HuH-7 (cell line): ENCODE data around the gene PLVAP.

Experiments used
- DNase-seq: peaks from one replicate; pipeline ENCODE4 v3.0.0; 2011; ENCODE audit warnings: low spot score

Gene PLVAP

DNA sequence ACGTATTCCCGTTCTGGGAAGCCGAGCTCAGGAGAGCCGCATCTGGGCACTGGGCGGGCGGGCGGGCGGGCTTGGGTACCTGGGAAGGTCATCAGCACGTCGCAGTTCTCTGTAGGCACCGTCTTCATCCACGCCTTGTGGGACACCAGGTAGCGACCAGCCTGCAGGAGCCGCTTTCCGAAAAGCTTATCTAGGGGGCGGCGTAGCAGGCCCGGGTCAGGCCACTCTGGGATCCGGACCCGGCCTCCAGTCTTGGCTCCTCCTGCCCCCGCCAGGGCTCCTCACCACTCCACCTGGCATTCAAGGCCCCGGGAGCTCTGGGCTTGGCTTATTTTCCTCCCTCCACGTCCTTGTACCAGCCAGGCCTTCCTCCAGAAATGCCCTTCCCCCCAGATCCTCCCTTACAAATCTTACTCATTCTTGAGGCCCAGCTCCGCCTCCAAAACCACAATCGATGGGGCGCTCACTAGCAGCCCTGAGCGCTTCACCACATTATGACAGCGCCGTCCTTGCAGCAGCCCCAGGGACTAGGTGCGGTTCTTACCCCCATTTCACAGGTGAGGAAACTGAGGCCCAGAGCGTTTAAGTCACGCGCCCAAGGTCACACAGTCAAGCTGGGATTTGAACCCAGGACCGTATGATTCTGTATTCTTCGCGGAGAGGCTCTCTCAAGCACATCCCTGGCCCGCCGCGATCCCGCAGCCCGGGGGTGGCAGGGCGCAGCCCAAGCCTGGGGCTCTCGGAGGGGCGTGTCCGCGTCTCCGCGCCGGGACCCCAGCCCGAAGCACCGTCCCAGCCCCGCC lies 43.3 kb downstream of the PLVAP start:
- DNase-seq: no peak

- peak; percentile 81 for DNase-seq
These were observed 44.2 kb downstream of the PLVAP start for GRCh38 chr19:17332677-17333581.

DNA sequence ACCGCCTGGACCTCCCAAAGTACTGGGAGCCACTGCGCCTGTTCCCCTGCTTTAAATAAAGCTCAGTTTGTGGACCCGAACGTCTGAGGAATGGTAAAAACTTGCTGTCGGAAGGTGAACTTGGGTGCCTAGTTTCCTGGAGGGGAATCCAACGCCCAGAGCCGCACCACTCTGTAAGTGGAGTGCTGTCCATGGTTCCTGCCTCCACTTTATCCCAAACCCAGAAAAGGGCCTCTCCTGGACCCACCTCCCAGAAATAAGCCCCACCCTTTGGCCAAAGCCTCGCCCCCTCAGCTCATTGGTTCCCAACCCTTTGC lies 44.8 kb downstream of the PLVAP start:
- DNase-seq: no peak

DNA sequence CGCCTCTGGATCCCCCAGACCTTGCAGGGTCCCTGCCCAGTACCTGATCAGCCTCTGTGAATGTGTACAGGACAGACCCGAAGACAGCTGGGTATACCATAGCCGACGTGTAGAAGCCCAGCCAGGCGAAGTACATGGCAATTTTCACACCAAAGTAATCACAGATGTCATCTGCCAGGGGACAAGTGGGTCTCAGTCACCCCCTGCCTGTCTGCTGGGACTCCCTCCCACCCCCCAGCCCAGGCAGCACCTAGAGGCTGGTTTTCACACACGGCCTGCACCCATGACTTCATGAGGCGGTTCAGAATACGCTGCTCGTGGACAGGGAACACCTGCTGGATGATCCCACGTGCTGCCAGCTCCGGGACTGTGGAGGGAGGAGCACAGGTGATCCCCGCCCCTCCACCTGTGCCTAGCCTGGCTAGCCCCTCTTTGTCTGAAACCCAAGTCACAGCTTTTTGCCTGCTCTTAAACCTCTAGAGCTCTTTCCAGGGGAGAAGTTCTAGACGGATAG lies 46.0 kb downstream of the PLVAP start:
- no peak for DNase-seq

DNA sequence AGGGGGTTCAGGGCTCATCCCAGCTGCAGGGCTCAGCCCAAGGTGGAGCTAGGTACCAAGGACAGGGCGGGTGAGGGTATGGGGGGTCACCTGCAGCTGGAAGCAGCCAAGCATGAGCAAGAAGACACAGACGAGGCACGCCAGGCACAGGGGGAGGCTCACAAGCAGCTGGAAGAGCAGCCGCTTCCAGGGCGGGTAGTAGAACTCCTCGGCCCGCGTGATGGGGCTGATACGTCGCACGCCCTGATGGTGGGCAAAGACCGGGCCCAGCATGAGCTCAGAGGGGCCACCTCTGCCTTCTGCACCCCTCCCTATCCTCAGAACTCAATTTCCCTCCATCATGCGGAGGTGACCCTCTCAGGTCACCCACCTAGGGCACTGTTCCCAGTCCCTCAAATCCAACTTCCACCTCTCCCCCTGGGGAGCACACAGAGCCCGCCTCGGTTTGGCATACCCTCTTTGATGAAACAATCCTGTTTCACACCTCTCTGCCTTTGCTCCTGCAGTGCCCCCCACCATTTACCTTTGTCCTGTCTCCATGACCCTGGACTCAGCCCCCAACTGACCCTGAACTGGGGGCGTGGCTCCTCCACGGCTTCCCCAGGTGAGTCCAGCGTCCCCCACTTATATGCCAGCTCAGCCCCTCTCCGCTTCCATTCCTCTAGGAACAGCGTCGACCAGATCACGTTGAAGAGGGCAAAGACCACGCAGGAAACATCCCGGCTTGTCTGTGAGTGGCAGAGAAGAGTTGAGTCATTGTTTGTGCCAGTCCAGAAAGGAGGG lies 46.7 kb downstream of the PLVAP start:
- no peak for DNase-seq

- DNase-seq: no peak
These were observed 47.5 kb downstream of the PLVAP start for GRCh38 chr19:17329366-17330261.

DNA sequence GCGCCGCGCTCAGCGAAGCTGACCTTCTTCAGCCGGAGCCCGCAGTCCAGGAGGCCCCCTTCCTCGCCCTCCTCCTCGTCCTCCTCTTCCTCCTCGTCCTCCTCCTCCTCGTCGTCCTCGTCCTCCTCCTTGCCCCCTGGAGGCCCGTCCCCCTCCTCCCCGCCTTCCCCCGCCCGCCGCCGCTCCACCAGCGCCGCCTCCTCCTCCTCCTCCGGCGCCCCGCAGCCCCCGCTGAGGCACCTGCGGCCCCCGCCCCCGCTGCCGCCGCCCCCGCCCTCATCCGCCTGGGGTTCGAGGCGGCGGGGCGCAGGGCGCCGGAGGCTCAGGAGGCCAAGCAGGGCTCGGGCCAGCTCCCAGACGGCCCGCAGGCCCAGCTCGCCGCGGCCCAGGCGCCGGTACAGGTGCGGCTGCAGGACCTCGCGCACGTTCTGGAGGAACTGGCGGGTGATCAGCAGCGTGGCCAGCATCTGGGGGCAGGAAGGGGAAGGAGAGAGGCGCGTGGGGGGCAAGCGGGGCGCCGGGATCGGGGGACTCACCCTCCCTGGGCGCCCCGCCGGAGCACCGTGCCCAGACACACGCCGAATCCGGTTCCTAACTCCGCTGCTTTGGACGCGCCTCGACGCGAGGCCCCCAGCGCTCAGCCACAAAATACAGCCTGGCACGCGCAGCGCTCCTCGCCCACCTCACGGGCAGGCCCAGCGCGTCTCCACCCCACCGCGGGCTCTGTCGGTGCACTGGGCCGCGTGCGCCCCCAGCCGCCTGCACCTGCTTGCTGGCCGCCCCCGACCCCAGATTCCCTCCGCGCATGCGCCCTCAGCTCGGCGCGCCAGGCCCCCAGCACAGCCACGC lies 48.4 kb downstream of the PLVAP start:
- DNase-seq: no peak

GRCh38 chr19:17327654-17328516 lies 49.3 kb downstream of the PLVAP start:
- DNase-seq: no peak

DNA sequence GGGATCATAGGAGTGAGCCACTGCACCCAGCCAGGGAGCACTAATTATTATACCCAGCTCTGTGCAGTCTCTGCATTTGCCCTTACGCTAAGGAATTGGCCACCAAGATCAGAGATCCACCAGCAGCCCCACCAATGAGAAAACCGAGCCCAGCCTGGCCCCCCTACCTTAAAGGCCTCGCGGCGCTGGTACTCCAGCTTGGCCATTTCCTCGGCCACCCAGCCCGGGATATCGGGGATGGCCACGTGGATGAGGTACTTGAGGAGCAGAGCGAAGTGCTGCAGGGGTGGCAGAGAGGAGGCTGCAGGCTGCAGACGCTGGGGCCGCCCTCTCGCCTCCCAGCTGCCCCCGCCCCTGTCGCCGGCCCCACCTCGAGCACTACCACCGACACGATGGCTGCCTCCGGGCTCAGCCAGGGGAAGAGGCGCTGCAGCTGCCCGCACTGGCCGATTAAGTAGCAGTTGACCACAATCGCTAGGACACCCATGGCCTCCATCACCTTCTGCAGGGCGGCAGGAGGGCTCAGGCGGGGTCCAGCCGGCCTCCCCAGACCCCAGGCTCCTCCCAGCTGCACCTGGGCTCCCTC lies 50.0 kb downstream of the PLVAP start:
- no peak for DNase-seq

GRCh38 chr19:17326595-17326966 lies 50.6 kb downstream of the PLVAP start:
- no peak for DNase-seq

DNA sequence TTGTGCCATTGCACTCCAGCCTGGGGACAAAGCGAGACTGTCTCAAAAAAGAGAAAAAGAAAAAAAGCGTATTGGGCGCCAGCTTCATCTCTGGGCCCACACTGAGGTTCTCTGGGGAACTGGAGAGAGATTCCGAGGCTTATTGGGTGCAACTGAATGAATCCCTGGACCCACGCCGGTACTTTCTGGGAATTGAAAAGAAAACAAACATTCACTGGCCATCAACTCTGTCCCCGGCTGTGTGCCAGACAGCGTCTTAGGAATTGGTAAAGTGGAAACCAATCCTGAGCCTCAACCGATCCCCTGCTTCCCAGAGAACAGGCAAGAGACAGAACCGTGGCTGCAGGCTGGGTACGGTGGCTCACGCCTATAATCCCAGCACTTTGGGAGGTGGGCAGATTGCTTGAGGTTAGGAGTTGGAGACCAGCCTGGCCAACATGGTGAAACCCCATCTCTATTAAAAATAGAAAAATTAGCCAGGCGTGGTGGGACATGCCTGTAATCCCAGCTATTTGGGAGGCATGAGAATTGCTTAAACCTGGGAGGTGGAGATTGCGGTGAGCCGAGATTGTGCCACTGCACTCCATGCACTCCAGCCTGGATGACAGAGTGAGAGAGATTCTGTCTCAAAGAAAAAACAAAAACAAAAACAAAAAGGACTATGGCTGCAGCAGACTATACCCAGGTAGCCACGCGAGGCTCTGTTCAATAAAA lies 51.1 kb downstream of the PLVAP start:
- DNase-seq: no peak

DNA sequence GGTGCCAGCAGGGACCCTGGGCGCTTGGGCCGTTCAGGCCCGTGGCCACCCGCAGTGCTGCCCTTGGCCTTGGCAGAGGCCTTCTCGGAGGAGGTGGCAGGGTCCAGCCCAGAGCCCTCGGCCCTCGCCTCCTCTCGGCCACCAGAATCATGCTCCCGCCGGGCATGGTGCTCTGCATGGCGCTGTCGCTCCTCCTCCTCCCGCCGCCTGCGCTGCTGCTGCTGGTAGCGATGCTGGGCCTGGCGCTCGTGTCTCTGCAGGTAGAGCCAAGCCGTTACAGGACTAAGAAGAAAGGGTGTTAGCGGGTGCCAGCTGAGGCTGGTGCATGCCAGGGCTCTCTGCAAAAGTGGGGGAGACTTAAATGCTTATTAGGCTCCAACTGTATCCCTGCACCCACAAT lies 52.0 kb downstream of the PLVAP start:
- no peak for DNase-seq

GRCh38 chr19:17324357-17325114 lies 52.6 kb downstream of the PLVAP start:
- DNase-seq: no peak

- DNase-seq: no peak
These were observed 53.2 kb downstream of the PLVAP start for GRCh38 chr19:17323964-17324332.

- no peak for DNase-seq
These were observed 53.7 kb downstream of the PLVAP start for GRCh38 chr19:17323300-17323963.

DNA sequence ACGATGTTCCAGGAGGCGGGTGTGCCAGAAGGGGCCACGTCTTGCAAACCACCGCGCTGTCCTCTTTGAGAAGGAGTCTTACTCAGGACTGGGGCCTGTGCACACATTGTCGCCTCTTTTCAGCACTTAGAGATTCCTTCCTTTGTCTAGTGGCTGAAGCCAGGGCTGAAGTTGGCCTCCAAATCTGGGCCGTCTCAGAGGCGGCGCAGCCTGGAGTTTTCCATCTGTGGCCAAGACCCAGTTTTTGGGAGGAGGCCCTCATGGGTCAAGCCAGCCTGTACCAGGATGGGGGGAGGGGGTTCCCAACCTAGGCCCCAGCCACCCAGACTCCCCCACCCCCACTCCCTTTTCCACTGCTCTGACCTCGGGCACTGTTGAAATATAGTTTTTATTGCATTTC lies 54.3 kb downstream of the PLVAP start:
- DNase-seq: no peak
